SK-N-MC (cell line): ENCODE measurements around the gene ANAPC4.

ENCODE experiments used
- EZH2 ChIP-seq: fragments of 200-600 bp; sonication (generic); IDR thresholded peaks from one replicate; pipeline ENCODE4 v1.6.1; 2017; ENCODE audit warnings: antibody characterized with exemption
- POLR2AphosphoS5 ChIP-seq: IDR thresholded peaks from 2 replicates; pipeline ENCODE4 v1.6.1; 2012; ENCODE audit warnings: mild to moderate bottlenecking, low read depth, low read length, borderline replicate concordance

DNA sequence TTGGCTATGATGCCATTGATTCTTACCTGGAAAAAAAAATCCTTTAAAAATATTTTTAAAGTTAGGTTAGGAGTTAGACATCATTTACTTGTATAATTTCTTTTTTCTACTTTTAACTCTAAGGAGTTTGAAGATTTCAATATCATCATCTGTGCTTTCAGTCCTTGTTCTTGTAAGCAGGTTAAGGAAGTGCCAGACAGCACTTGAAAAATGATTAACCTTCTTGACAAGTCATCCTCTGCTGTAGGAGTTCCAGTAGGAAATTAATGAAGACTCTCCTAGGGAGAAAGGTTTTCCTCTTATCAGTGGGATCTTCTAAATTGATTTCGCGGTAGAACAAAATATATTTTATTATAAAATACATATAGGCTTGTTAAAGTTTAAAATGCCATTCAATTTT lies 29.1 kb upstream of the ANAPC4 start:
- TF ChIP-seq POLR2AphosphoS5 (no peak), EZH2 (no peak)
